HEK293 (cell line): Measurements from ENCODE around the gene FMNL3.

ENCODE experiments used
- HOXC10 ChIP-seq: sonication (generic); formaldehyde crosslinking; IDR thresholded peaks from 2 replicates; pipeline ENCODE4 v1.8.1; 2023; ENCODE audit warnings: mild to moderate bottlenecking, missing genetic modification reagents
- RBAK ChIP-seq: fragments of 450-650 bp; formaldehyde crosslinking; IDR thresholded peaks from 2 replicates; pipeline ENCODE4 v1.5.1; 2016; ENCODE audit warnings: missing biosample characterization, missing genetic modification characterization
- SALL2 ChIP-seq: fragments of 450-650 bp; formaldehyde crosslinking; IDR thresholded peaks from 2 replicates; pipeline ENCODE4 v1.5.0; 2017; ENCODE audit warnings: missing biosample characterization, mild to moderate bottlenecking, missing genetic modification characterization, borderline replicate concordance
- SETDB1 ChIP-seq: IDR thresholded peaks from one replicate; pipeline ENCODE4 v1.6.1; 2017; ENCODE audit warnings: mild to moderate bottlenecking, low read length, moderate library complexity, mixed read lengths; ENCODE audit not compliant: insufficient read length
- YY1 ChIP-seq: fragments of 450-650 bp; formaldehyde crosslinking; IDR thresholded peaks from 2 replicates; pipeline ENCODE4 v1.5.1; 2018; ENCODE audit warnings: missing biosample characterization, missing genetic modification characterization
- ZFP3 ChIP-seq: fragments of 450-650 bp; formaldehyde crosslinking; IDR thresholded peaks from 2 replicates; pipeline ENCODE4 v1.5.1; 2016; ENCODE audit warnings: low read depth, missing biosample characterization, missing genetic modification characterization
- ZNF555 ChIP-seq: fragments of 450-650 bp; formaldehyde crosslinking; conservative IDR thresholded peaks from 2 replicates; pipeline ENCODE4 v1.5.1; 2017; ENCODE audit warnings: missing biosample characterization, mild to moderate bottlenecking, missing genetic modification characterization, inconsistent platforms
- ZNF707 ChIP-seq: fragments of 450-650 bp; formaldehyde crosslinking; IDR thresholded peaks from 2 replicates; pipeline ENCODE4 v1.5.1; 2016; ENCODE audit warnings: missing biosample characterization, missing genetic modification characterization
- ZNF843 ChIP-seq: fragments of 450-650 bp; formaldehyde crosslinking; IDR thresholded peaks from 2 replicates; pipeline ENCODE4 v1.5.1; 2016; ENCODE audit warnings: missing biosample characterization, missing genetic modification characterization
- TF ChIP-seq, protein P1 (sequence below): fragments of 450-650 bp; formaldehyde crosslinking; IDR thresholded peaks from 2 replicates; pipeline ENCODE4 v1.5.1; 2017; ENCODE audit warnings: missing biosample characterization, missing genetic modification characterization
- TF ChIP-seq, protein P2 (sequence below): fragments of 450-650 bp; formaldehyde crosslinking; IDR thresholded peaks from 2 replicates; pipeline ENCODE4 v1.5.1; 2016; ENCODE audit warnings: missing biosample characterization, missing genetic modification characterization
- TF ChIP-seq, protein P3 (sequence below): fragments of 450-650 bp; formaldehyde crosslinking; IDR thresholded peaks from 2 replicates; pipeline ENCODE4 v1.5.1; 2016; ENCODE audit warnings: missing biosample characterization, missing genetic modification characterization, low read depth
- TF ChIP-seq, protein P4 (sequence below): fragments of 450-650 bp; formaldehyde crosslinking; IDR thresholded peaks from 2 replicates; pipeline ENCODE4 v1.5.1; 2016; ENCODE audit warnings: missing biosample characterization, missing genetic modification characterization, borderline replicate concordance

DNA sequence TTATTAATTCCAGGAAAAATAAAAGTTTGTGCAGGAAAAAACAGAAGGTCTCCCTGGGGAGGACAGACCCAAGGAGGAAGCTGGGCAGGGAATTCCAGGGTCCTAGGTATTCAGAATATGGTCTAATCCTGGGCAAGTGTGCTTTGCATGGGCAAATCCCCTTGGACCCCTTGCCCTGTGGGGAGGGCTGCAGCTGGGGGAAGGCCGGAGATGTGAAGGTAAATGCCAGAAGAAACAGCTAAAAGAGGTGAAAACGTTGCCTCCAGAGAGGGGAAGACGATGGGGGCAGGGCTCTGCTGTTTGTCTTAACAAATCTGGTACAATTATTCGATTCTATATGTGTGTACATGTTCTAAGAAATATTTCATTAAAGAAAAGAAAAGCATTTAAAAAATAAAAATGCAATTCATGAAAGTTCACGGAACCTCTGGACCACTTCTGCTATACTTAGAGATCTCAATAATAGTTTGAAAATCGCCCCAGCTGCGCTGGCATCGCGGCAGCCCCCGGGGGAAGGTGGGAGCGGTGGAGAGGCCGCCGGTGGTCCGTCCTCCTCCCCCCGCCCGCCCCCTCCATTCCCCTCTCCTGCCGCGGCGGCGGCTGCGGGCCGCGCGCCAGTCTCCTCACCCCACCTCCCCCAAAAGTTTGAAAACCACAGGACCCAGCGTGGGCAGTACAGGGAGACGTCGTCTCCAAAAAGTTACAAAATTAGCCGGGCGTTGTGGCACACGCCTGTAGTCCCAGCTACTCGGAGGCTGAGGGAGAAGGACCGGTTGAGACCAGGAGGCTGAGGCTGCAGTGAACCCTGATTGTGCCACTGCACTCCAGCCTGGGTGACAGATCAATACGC, 85.3 kb downstream of the FMNL3 start:
- TF ChIP-seq, protein P1, sequence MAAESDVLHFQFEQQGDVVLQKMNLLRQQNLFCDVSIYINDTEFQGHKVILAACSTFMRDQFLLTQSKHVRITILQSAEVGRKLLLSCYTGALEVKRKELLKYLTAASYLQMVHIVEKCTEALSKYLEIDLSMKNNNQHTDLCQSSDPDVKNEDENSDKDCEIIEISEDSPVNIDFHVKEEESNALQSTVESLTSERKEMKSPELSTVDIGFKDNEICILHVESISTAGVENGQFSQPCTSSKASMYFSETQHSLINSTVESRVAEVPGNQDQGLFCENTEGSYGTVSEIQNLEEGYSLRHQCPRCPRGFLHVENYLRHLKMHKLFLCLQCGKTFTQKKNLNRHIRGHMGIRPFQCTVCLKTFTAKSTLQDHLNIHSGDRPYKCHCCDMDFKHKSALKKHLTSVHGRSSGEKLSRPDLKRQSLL, result no peak
- TF ChIP-seq, protein P2, sequence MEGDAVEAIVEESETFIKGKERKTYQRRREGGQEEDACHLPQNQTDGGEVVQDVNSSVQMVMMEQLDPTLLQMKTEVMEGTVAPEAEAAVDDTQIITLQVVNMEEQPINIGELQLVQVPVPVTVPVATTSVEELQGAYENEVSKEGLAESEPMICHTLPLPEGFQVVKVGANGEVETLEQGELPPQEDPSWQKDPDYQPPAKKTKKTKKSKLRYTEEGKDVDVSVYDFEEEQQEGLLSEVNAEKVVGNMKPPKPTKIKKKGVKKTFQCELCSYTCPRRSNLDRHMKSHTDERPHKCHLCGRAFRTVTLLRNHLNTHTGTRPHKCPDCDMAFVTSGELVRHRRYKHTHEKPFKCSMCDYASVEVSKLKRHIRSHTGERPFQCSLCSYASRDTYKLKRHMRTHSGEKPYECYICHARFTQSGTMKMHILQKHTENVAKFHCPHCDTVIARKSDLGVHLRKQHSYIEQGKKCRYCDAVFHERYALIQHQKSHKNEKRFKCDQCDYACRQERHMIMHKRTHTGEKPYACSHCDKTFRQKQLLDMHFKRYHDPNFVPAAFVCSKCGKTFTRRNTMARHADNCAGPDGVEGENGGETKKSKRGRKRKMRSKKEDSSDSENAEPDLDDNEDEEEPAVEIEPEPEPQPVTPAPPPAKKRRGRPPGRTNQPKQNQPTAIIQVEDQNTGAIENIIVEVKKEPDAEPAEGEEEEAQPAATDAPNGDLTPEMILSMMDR (tag by site-specific recombination), result no peak
- TF ChIP-seq, protein P3, sequence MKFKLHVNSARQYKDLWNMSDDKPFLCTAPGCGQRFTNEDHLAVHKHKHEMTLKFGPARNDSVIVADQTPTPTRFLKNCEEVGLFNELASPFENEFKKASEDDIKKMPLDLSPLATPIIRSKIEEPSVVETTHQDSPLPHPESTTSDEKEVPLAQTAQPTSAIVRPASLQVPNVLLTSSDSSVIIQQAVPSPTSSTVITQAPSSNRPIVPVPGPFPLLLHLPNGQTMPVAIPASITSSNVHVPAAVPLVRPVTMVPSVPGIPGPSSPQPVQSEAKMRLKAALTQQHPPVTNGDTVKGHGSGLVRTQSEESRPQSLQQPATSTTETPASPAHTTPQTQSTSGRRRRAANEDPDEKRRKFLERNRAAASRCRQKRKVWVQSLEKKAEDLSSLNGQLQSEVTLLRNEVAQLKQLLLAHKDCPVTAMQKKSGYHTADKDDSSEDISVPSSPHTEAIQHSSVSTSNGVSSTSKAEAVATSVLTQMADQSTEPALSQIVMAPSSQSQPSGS (tag by site-specific recombination), result no peak
- TF ChIP-seq ZNF843 (tag by site-specific recombination) (no peak), YY1 (tag by site-specific recombination) (no peak), ZNF555 (no peak), HOXC10 (CRISPR knock-in tag) (no peak), ZFP3 (tag by site-specific recombination) (no peak), SALL2 (tag by site-specific recombination) (no peak), ZNF707 (tag by site-specific recombination) (no peak), RBAK (tag by site-specific recombination) (no peak), SETDB1 (no peak)
- TF ChIP-seq, protein P4, sequence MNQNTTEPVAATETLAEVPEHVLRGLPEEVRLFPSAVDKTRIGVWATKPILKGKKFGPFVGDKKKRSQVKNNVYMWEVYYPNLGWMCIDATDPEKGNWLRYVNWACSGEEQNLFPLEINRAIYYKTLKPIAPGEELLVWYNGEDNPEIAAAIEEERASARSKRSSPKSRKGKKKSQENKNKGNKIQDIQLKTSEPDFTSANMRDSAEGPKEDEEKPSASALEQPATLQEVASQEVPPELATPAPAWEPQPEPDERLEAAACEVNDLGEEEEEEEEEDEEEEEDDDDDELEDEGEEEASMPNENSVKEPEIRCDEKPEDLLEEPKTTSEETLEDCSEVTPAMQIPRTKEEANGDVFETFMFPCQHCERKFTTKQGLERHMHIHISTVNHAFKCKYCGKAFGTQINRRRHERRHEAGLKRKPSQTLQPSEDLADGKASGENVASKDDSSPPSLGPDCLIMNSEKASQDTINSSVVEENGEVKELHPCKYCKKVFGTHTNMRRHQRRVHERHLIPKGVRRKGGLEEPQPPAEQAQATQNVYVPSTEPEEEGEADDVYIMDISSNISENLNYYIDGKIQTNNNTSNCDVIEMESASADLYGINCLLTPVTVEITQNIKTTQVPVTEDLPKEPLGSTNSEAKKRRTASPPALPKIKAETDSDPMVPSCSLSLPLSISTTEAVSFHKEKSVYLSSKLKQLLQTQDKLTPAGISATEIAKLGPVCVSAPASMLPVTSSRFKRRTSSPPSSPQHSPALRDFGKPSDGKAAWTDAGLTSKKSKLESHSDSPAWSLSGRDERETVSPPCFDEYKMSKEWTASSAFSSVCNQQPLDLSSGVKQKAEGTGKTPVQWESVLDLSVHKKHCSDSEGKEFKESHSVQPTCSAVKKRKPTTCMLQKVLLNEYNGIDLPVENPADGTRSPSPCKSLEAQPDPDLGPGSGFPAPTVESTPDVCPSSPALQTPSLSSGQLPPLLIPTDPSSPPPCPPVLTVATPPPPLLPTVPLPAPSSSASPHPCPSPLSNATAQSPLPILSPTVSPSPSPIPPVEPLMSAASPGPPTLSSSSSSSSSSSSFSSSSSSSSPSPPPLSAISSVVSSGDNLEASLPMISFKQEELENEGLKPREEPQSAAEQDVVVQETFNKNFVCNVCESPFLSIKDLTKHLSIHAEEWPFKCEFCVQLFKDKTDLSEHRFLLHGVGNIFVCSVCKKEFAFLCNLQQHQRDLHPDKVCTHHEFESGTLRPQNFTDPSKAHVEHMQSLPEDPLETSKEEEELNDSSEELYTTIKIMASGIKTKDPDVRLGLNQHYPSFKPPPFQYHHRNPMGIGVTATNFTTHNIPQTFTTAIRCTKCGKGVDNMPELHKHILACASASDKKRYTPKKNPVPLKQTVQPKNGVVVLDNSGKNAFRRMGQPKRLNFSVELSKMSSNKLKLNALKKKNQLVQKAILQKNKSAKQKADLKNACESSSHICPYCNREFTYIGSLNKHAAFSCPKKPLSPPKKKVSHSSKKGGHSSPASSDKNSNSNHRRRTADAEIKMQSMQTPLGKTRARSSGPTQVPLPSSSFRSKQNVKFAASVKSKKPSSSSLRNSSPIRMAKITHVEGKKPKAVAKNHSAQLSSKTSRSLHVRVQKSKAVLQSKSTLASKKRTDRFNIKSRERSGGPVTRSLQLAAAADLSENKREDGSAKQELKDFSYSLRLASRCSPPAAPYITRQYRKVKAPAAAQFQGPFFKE (tag by site-specific recombination), result no peak
